Activated CD8-positive, alpha-beta T cell treated with anti-CD3 and anti-CD28 coated beads, Interleukin-2, amount 10 ng/mL, durations not matched to agents 7 days and 5 days (primary cell): ENCODE data around the gene OR6F1. TPM values are rescaled to one million over a fixed set of nuclear protein-coding genes. Genes with fewer than 3 reads are reported as not detected.
"Not testable (repeated sequence)": the region's sequence is repeated elsewhere in the genome, so short reads cannot be mapped to it uniquely, and the experiment has no call there.

Source experiments
- ATAC-seq: fragments of 150-1000 bp; cut with Tn5 transposase; one replicate; pipeline ENCODE4 v1.10.0; 2021; ENCODE audit warnings: moderate library complexity
- CTCF ChIA-PET: fragments of 350-600 bp; sonication (Branson Sonifier 250); formaldehyde crosslinking; loops from one replicate; lab custom pipeline; 2021; ENCODE audit warnings: antibody characterized with exemption; lab: Charles Lee
- POLR2A ChIA-PET: fragments of 350-600 bp; sonication (Branson Sonifier 250); formaldehyde crosslinking; loops from one replicate; lab custom pipeline; 2021; ENCODE audit warnings: antibody characterized with exemption; lab: Charles Lee
- DNase-seq: peaks from one replicate; pipeline ENCODE4 v3.0.0-alpha.2; 2020
- H3K27ac Mint-ChIP-seq: one replicate; pipeline ENCODE4 v1.8.0; 2021; ENCODE audit warnings: mild to moderate bottlenecking, mixed read lengths
- H3K27me3 Mint-ChIP-seq: one replicate; pipeline ENCODE4 v1.8.0; 2021; ENCODE audit warnings: low read depth, mixed read lengths
- H3K36me3 Mint-ChIP-seq: one replicate; pipeline ENCODE4 v1.8.0; 2021; ENCODE audit warnings: low read depth, mixed read lengths
- H3K4me1 Mint-ChIP-seq: one replicate; pipeline ENCODE4 v1.8.0; 2021; ENCODE audit warnings: low read depth, mixed read lengths
- H3K4me3 Mint-ChIP-seq: one replicate; pipeline ENCODE4 v1.8.0; 2021; ENCODE audit warnings: mild to moderate bottlenecking, mixed read lengths
- H3K9me3 Mint-ChIP-seq: one replicate; pipeline ENCODE4 v1.8.0; 2022; ENCODE audit warnings: mixed read lengths; ENCODE audit not compliant: insufficient read depth
- total RNA-seq, 2 experiments: library from RNA; stranded (reverse); gene quantifications; one replicate each; pipeline ENCODE4 v1.2.3, GENCODE V29; 2021

OR6F1 gene
- not detected for total RNA-seq

DNA sequence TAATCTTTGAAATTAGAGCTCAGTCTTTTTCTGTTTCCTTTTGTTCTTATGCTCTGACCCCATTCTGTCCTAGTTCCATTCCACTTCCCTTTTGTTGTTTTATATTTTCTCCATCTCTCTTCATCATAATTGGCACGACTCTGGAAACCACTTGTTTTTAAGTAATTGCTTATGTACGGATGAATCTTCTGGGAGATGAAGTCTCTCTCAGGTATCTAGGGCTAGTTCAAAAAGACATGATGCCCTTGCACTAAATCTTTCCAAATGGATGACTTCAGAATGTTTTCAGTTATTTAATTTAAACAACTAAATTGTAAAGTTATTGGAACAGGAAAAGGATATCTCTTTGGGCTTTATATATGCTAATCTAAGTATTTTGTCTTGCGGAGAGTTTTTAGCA, at the start of gene OR6F1:
Gene OR6F1, minus strand, starts transcription at position 101 of the 400 bp plus-strand sequence. CDS start 3,891 bp downstream, outside the sequence.
- Mint-ChIP-seq H3K4me1 (no peaks in the 10 kb centered on the region), H3K4me3 (no peak within 1 kb of the TSS), H3K36me3 (no peaks in the 10 kb centered on the region), H3K27ac (no peak within 1 kb of the TSS), H3K9me3 (no peaks in the 10 kb centered on the region), H3K27me3 (no peaks in the 10 kb centered on the region)
- ATAC-seq (no peak), DNase-seq (no peak)
- ChIA-PET POLR2A (no interaction called here), CTCF (no interaction called here)

DNA sequence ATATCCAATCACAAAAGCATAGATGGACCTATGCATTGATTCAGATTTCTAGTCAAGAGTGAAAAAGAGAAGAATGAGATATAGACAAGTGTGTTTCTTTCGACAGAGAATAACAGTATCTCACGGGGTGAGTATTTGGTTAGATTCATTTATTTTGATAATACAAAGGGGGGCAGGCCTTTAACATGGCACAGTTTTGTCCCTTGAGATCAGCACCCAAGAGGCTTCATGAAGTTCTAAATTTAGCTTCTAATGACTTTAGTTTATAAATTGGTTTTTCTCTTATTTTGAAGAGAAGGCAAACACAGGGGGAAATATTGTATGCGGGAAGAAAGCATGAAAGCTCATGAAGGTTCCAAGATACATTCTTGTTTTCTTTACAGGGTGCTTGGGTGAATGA, 44.0 kb upstream of the OR6F1 start, which contains the start of gene OR1C1:
Gene OR1C1, minus strand, starts transcription at position 101 of the 400 bp plus-strand sequence. CDS start 2,150 bp downstream, outside the sequence.
- Mint-ChIP-seq H3K4me1 (no peaks in the 10 kb centered on the region), H3K4me3 (no peak within 1 kb of the TSS), H3K27ac (no peak within 1 kb of the TSS), H3K36me3 (no peaks in the 10 kb centered on the region), H3K27me3 (no peaks in the 10 kb centered on the region), H3K9me3 (no peaks in the 10 kb centered on the region)
- POLR2A ChIA-PET, result no interaction called here
- CTCF ChIA-PET, result no interaction called here
- ATAC-seq (no peak), DNase-seq (no peak)

DNA sequence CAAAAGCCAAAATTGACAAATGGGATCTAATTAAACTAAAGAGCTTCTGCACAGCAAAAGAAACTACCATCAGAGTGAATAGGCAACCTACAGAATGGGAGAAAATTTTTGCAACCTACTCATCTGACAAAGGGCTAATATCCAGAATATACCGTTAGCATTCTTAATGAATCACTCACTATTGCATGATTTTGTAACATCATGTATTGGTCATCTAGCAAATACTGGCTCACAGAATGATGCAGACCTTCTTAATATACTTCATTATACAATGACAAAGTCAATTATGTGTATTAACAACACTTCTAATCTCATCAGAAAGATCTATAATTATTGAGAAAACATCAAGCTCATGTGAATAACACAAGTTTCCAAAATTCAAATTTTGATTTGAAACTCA, 37.9 kb upstream of the OR6F1 start:
- H3K36me3 Mint-ChIP-seq, H3K9me3 Mint-ChIP-seq, H3K4me3 Mint-ChIP-seq, CTCF ChIA-PET, ATAC-seq, H3K4me1 Mint-ChIP-seq, POLR2A ChIA-PET, H3K27me3 Mint-ChIP-seq, DNase-seq, H3K27ac Mint-ChIP-seq: not testable (repeated sequence)

DNA sequence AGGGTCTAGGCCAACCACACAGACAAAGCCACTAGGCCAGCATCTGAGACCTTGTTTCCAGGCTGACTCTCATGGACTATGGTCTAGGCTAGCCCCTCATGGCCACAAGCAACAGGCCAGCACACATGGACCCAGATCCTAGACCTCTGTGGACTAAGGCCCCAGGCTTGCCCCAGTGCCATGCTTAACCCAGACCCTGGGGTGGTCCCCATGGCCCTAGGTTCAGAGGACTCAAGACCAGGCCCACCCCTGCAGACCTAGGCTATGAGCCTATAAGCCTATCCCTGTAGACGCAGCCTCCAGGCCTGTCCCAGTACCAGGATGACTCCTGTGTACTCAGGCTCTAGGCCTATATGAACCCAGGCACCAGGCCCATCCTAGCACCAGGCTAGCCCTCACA, 33.4 kb upstream of the OR6F1 start:
- Mint-ChIP-seq H3K27ac (no peak overlapping the region), H3K4me1 (no peaks in the 10 kb centered on the region), H3K36me3 (no peaks in the 10 kb centered on the region), H3K4me3 (no peak overlapping the region), H3K27me3 (no peaks in the 10 kb centered on the region), H3K9me3 (peaks cover 3% of the 10 kb centered on the region)
- no peak for ATAC-seq
- no peak for DNase-seq
- POLR2A ChIA-PET, result no interaction called here
- CTCF ChIA-PET, result no interaction called here

DNA sequence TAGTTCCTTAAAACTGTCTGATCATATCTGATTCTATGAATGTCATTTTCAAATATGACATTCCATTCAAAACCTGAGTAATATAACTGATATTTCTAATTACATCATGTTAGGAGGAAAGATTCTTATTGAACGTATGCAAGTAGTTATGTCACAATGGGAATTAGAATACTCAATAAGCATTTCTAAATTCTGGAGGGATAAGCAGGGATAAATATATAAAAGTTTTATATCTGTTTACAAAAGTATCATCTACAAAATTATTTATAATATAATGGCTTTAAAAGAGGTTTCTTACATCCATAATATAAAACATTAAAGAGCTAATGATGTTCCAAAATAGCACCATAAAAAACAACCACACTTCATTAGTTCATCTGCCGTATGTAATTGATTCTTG, 31.6 kb upstream of the OR6F1 start, which contains the start of gene OR14A2:
Gene OR14A2, minus strand, starts transcription at position 101 of the 400 bp plus-strand sequence.
- no peak within 1 kb of the TSS for H3K4me3 Mint-ChIP-seq
- H3K27me3 Mint-ChIP-seq, result no peaks in the 10 kb centered on the region
- ATAC-seq (no peak), DNase-seq (no peak)
- no peaks in the 10 kb centered on the region for H3K4me1 Mint-ChIP-seq
- H3K27ac Mint-ChIP-seq, result no peak within 1 kb of the TSS
- ChIA-PET CTCF (no interaction called here), POLR2A (no interaction called here)
- H3K9me3 Mint-ChIP-seq, result peaks cover 3% of the 10 kb centered on the region
- H3K36me3 Mint-ChIP-seq, result no peaks in the 10 kb centered on the region

DNA sequence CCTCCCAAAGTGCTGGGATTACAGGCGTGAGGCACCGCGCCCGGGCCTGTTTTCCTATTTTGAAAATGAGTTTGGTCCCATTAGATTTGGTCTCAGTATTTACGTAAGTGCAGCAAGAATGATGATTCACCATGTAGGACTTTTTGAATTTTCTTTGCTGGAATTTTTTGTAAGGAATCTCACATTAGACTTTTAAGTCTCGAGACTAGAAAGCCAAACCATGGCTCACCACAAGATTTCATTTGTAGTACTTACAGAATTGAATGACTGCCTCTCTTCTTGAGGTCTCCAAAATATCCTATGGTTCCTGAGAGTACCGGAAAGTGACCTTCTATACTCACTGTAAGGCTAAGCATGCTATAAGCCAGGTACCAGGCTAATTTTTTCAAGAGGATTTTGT, 31.2 kb upstream of the OR6F1 start:
- DNase-seq (no peak), ATAC-seq (no peak)
- no peaks in the 10 kb centered on the region for H3K36me3 Mint-ChIP-seq
- H3K27ac Mint-ChIP-seq, result no peak overlapping the region
- H3K4me3 Mint-ChIP-seq, result no peak overlapping the region
- H3K27me3 Mint-ChIP-seq, result no peaks in the 10 kb centered on the region
- H3K4me1 Mint-ChIP-seq, result no peaks in the 10 kb centered on the region
- peaks cover 3% of the 10 kb centered on the region for H3K9me3 Mint-ChIP-seq
- ChIA-PET CTCF (no interaction called here), POLR2A (no interaction called here)

DNA sequence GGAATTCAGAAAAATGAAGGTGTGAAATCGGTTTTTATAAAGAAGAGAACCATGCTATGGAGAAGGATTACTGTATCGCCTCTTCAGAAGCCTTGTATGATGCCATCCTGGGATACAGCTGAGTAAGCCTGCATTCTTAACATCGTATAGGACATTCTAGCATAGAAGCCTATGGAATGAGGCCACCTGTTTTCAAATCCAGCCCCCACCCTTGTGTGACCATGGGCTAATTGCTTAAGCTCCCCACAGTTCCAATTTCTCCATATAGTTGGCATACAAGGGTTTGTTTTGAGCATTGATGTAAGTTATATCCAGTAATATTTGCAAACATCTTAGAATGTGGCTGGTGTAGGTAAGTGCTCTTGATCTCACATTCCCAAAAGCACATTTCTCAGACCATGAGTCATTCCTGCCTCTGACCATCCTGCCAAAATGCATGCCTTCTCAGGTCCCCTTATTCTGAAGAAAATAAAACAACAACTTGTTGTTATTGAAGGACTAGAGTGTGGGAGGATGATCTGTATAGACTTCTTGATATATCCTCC, 30.0 kb upstream of the OR6F1 start:
- CTCF ChIA-PET, result no interaction called here
- Mint-ChIP-seq H3K27ac (no peak overlapping the region), H3K27me3 (no peaks in the 10 kb centered on the region), H3K4me3 (no peak overlapping the region), H3K36me3 (no peaks in the 10 kb centered on the region), H3K9me3 (peaks cover 3% of the 10 kb centered on the region), H3K4me1 (no peaks in the 10 kb centered on the region)
- no peak for DNase-seq
- no peak for ATAC-seq
- POLR2A ChIA-PET, result no interaction called here

DNA sequence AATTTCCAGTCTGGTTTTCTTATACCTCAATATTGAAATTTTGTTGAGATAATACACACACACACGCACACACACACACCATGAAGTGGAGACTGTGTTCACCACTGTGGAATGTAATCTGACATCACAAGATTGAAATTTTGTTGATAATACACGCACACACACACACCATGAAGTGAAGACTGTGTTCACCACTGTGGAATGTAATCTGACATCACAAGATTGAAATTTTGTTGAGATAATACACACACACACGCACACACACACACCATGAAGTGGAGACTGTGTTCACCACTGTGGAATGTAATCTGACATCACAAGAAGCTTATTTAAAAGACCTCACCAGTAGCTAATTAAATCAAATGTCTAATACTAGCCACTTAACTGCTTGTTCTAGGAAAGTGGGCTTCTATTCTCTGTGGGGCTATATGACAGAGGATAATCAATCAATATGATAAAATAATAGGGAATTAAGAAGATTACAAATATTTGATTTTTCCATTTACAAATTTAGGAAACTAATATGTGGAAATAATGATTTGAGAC, 25.8 kb upstream of the OR6F1 start:
- H3K27ac Mint-ChIP-seq, DNase-seq, H3K27me3 Mint-ChIP-seq, H3K9me3 Mint-ChIP-seq, H3K4me1 Mint-ChIP-seq, POLR2A ChIA-PET, H3K4me3 Mint-ChIP-seq, ATAC-seq, H3K36me3 Mint-ChIP-seq, CTCF ChIA-PET: not testable (repeated sequence)

DNA sequence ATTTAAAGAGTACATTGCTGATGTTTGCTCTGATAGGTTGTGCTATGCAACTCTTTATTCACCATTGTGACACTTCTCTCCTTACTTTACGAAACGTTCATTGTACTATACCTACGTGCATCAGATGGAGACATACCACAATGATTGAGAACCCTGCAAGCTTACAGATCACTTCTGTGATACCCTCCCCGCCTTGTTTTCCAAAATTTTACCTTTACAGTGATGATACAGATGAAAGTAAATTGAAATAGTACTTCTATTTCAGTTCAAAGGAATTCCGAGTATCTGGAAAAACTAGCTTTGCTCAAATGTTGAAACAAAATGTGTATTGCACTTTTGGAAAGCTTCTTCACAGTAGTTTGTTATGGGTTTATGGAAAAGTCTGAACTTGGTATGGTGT, 25.3 kb upstream of the OR6F1 start:
- ChIA-PET CTCF (no interaction called here), POLR2A (no interaction called here)
- H3K4me3 Mint-ChIP-seq, result no peak overlapping the region
- no peaks in the 10 kb centered on the region for H3K27me3 Mint-ChIP-seq
- no peak overlapping the region for H3K27ac Mint-ChIP-seq
- DNase-seq (no peak), ATAC-seq (no peak)
- no peaks in the 10 kb centered on the region for H3K36me3 Mint-ChIP-seq
- no peaks in the 10 kb centered on the region for H3K9me3 Mint-ChIP-seq
- no peaks in the 10 kb centered on the region for H3K4me1 Mint-ChIP-seq

DNA sequence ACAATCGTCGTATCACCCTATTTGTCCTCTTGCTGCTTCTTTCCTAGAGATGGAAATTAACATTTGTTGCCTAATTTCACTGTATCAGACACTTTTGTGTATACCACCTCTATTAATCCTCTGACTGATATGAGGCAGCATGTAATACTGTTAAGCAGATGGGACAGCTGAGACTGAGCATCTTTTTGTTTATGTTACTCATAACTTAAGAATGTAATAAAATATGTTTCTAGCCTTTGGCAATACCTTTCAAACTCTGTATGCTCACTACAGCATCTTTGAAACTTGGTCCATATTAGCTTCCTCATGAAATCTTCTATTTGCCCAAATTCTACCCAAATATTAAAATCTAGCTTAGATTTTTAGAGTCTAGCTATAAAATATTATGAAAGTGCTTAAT, 24.3 kb upstream of the OR6F1 start:
- Mint-ChIP-seq H3K27ac (no peak overlapping the region), H3K27me3 (no peaks in the 10 kb centered on the region), H3K4me3 (no peak overlapping the region), H3K9me3 (no peaks in the 10 kb centered on the region), H3K4me1 (no peaks in the 10 kb centered on the region), H3K36me3 (no peaks in the 10 kb centered on the region)
- DNase-seq (no peak), ATAC-seq (no peak)
- CTCF ChIA-PET, result no interaction called here
- POLR2A ChIA-PET, result no interaction called here

DNA sequence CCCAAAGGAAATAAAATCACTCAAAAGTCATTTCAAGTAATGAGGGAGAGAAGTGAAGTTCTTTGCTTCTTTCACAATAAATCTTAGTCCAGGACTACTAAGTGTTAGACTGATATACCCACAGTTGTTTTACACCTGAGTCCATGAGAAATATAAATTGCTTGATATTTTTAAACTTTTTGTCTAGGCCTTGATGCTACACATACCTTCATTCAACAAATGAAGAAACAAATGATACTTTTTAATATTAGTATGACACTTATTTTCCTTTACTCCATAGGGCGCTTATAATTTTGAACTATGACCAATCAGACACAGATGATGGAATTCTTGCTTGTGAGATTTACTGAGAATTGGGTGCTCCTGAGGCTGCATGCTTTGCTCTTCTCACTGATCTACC, 21.9 kb upstream of the OR6F1 start, which contains the start of gene OR14K1:
Gene OR14K1, plus strand, starts transcription at position 301 of the 400 bp plus-strand sequence. Its CDS starts 0 bp downstream, at position 301.
- DNase-seq, result no peak
- H3K4me1 Mint-ChIP-seq, result no peaks in the 10 kb centered on the region
- no peak within 1 kb of the TSS for H3K4me3 Mint-ChIP-seq
- no peaks in the 10 kb centered on the region for H3K27me3 Mint-ChIP-seq
- no peak within 1 kb of the TSS for H3K27ac Mint-ChIP-seq
- H3K9me3 Mint-ChIP-seq, result no peaks in the 10 kb centered on the region
- ChIA-PET POLR2A (no interaction called here), CTCF (no interaction called here)
- no peak for ATAC-seq
- H3K36me3 Mint-ChIP-seq, result no peaks in the 10 kb centered on the region

DNA sequence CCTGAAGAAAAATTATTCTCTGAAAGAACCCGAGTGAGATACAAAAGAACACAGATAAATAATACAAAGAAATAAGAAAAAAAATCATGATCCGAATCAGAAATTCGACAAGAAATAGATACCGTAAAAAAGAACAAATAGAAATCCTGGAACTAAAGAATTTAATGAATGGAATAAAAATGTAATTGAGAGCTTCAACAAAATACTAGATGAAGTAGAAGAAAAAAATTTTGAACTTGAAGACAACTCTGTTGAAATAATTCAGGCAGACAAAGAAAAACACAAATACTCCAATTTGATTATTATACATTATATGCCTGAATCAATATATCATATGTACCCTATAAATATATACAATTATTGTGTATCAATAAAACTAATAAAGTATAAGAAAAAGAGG, 4.8 kb upstream of the OR6F1 start:
- Mint-ChIP-seq H3K27me3 (no peaks in the 10 kb centered on the region), H3K27ac (no peak overlapping the region), H3K36me3 (no peaks in the 10 kb centered on the region), H3K4me3 (no peak overlapping the region), H3K9me3 (no peaks in the 10 kb centered on the region), H3K4me1 (no peaks in the 10 kb centered on the region)
- no peak for DNase-seq
- POLR2A ChIA-PET, result no interaction called here
- CTCF ChIA-PET, result no interaction called here
- no peak for ATAC-seq

DNA sequence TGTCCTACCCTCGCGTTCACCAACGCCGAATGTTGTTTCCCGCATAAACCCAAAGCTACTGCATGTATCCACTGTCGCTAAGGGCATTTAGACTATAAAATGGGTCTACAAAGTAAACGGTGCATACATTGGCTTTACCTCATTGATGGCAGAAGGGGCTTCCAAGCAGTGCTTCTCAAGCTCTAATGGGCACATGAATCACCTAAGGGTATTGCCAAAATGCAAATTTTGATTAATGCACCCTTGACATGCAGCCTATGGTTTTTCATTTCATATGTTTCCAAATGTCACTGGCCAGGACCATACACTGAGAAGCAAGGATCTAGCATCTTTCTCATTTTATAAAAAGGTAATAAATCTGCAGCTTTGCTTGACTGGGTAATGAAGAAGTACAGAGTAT, 2.7 kb downstream of the OR6F1 start:
- POLR2A ChIA-PET, result no interaction called here
- CTCF ChIA-PET, result no interaction called here
- no peak overlapping the region for H3K4me3 Mint-ChIP-seq
- H3K27ac Mint-ChIP-seq, result no peak overlapping the region
- no peaks in the 10 kb centered on the region for H3K36me3 Mint-ChIP-seq
- no peak for DNase-seq
- ATAC-seq, result no peak
- no peaks in the 10 kb centered on the region for H3K27me3 Mint-ChIP-seq
- H3K4me1 Mint-ChIP-seq, result no peaks in the 10 kb centered on the region
- H3K9me3 Mint-ChIP-seq, result no peaks in the 10 kb centered on the region
